Mesodermal cell (in vitro differentiated cells): Measurements from ENCODE around the gene DRAXIN.
A peak's percentile ranks its signal among the peaks of the same experiment; 100 is the strongest.

Experiments
- H3K27ac ChIP-seq: 2 replicates; pipeline ENCODE4 v1.7.0; 2013; ENCODE audit warnings: mild to moderate bottlenecking, low read depth, low read length, moderate library complexity; ENCODE audit not compliant: severe bottlenecking
- H3K36me3 ChIP-seq: 2 replicates; pipeline ENCODE4 v1.7.1; 2013; ENCODE audit warnings: mild to moderate bottlenecking, low read length, moderate library complexity; ENCODE audit not compliant: control insufficient read depth, insufficient read depth
- H3K4me1 ChIP-seq: one replicate; pipeline ENCODE4 v1.7.1; 2013; ENCODE audit warnings: mild to moderate bottlenecking, low read length; ENCODE audit not compliant: insufficient read depth, control insufficient read depth, poor library complexity, severe bottlenecking
- H3K4me3 ChIP-seq: 2 replicates; pipeline ENCODE4 v1.7.0; 2013; ENCODE audit warnings: low read length, control low read depth, mild to moderate bottlenecking; ENCODE audit not compliant: insufficient read depth, poor library complexity, severe bottlenecking; ENCODE audit errors: extremely low read depth
- H3K9me3 ChIP-seq: 2 replicates; pipeline ENCODE4 v1.7.1; 2013; ENCODE audit warnings: mild to moderate bottlenecking, low read length, moderate library complexity; ENCODE audit not compliant: control insufficient read depth
- WGBS, 2 experiments: methylation state at CpG; one replicate each; pipeline ENCODE4 v1.1.5; 2013; ENCODE audit warnings: missing lambda C conversion rate in 2 of 2; ENCODE audit not compliant: insufficient coverage in 2 of 2; 5-methylcytosine and 5-hydroxymethylcytosine counted together

Gene DRAXIN

GRCh38 chr1:11657654-11658053, 33.9 kb upstream of the DRAXIN start:
- H3K9me3 ChIP-seq, result no peaks in the 10 kb centered on the region
- H3K4me1 ChIP-seq, result no peaks in the 10 kb centered on the region
- H3K36me3 ChIP-seq, result peaks cover 6% of the 10 kb centered on the region
- H3K27ac ChIP-seq, result no peak overlapping the region
- WGBS, 2 experiments, result 85 to 94% methylated on average over 3 of the region's 6 CpGs
- H3K4me3 ChIP-seq, result no peak overlapping the region

- no peaks in the 10 kb centered on the region for H3K9me3 ChIP-seq
- 90 to 97% methylated on average over 19 to 23 of the region's 23 CpGs for WGBS, 2 experiments
- peaks cover 6% of the 10 kb centered on the region for H3K36me3 ChIP-seq
- H3K27ac ChIP-seq, result no peak overlapping the region
- no peak overlapping the region for H3K4me3 ChIP-seq
- H3K4me1 ChIP-seq, result no peaks in the 10 kb centered on the region
Measured at GRCh38 chr1:11658542-11658941, 33.0 kb upstream of the DRAXIN start.

GRCh38 chr1:11659748-11660147, 31.8 kb upstream of the DRAXIN start:
- H3K36me3 ChIP-seq, result peaks cover 6% of the 10 kb centered on the region
- no peak overlapping the region for H3K27ac ChIP-seq
- H3K4me1 ChIP-seq, result no peaks in the 10 kb centered on the region
- no peak overlapping the region for H3K4me3 ChIP-seq
- no peaks in the 10 kb centered on the region for H3K9me3 ChIP-seq
- 88 to 100% methylated on average over 1 to 2 of the region's 4 CpGs for WGBS, 2 experiments

GRCh38 chr1:11661103-11661502, 30.4 kb upstream of the DRAXIN start:
- H3K4me1 ChIP-seq, result no peaks in the 10 kb centered on the region
- 94 to 95% methylated on average over 8 to 17 of the region's 17 CpGs for WGBS, 2 experiments
- H3K9me3 ChIP-seq, result no peaks in the 10 kb centered on the region
- peaks cover 6% of the 10 kb centered on the region for H3K36me3 ChIP-seq
- H3K27ac ChIP-seq, result no peak overlapping the region
- H3K4me3 ChIP-seq, result no peak overlapping the region

GRCh38 chr1:11664336-11665065, 27.0 kb upstream of the DRAXIN start:
- 4 to 6% methylated on average over 57 of the region's 66 CpGs for WGBS, 2 experiments
- Histone ChIP-seq H3K9me3 (no peaks in the 10 kb centered on the region), H3K4me3 (peak overlapping the region; percentile 36), H3K4me1 (no peaks in the 10 kb centered on the region), H3K36me3 (no peaks in the 10 kb centered on the region), H3K27ac (no peak overlapping the region)

GRCh38 chr1:11668516-11668915, 23.0 kb upstream of the DRAXIN start:
- H3K4me3 ChIP-seq, result no peak overlapping the region
- no peaks in the 10 kb centered on the region for H3K4me1 ChIP-seq
- H3K9me3 ChIP-seq, result no peaks in the 10 kb centered on the region
- H3K27ac ChIP-seq, result peak overlapping the region; percentile 36
- peaks cover 13% of the 10 kb centered on the region for H3K36me3 ChIP-seq
- 92 to 94% methylated on average over 10 to 14 of the region's 14 CpGs for WGBS, 2 experiments

- Histone ChIP-seq H3K4me1 (no peaks in the 10 kb centered on the region), H3K4me3 (no peak overlapping the region), H3K36me3 (peaks cover 29% of the 10 kb centered on the region), H3K27ac (no peak overlapping the region), H3K9me3 (no peaks in the 10 kb centered on the region)
- 86 to 90% methylated on average over 5 of the region's 6 CpGs for WGBS, 2 experiments
Measured at GRCh38 chr1:11670747-11671146, 20.8 kb upstream of the DRAXIN start.

- Histone ChIP-seq H3K36me3 (peaks cover 33% of the 10 kb centered on the region), H3K27ac (no peak overlapping the region), H3K4me1 (no peaks in the 10 kb centered on the region), H3K4me3 (no peak overlapping the region), H3K9me3 (no peaks in the 10 kb centered on the region)
- 86 to 97% methylated on average over 5 to 6 of the region's 6 CpGs for WGBS, 2 experiments
Measured at GRCh38 chr1:11671205-11671543, 20.3 kb upstream of the DRAXIN start.

- Histone ChIP-seq H3K4me3 (no peak overlapping the region), H3K9me3 (no peaks in the 10 kb centered on the region), H3K27ac (no peak overlapping the region), H3K36me3 (peaks cover 38% of the 10 kb centered on the region), H3K4me1 (no peaks in the 10 kb centered on the region)
- WGBS, 2 experiments, result 89 to 98% methylated on average over 9 to 12 of the region's 14 CpGs
Measured at GRCh38 chr1:11671544-11672286, 19.8 kb upstream of the DRAXIN start.

GRCh38 chr1:11673089-11673769, 18.3 kb upstream of the DRAXIN start:
- H3K9me3 ChIP-seq, result no peaks in the 10 kb centered on the region
- no peak overlapping the region for H3K27ac ChIP-seq
- no peak overlapping the region for H3K4me3 ChIP-seq
- no peaks in the 10 kb centered on the region for H3K4me1 ChIP-seq
- peaks cover 51% of the 10 kb centered on the region for H3K36me3 ChIP-seq
- WGBS, 2 experiments, result 95 to 98% methylated on average over 11 to 14 of the region's 14 CpGs
